Activated T-helper 9 cell treated with anti-CD3 and anti-CD28 coated beads, Interleukin-2, amount 50 U/mL, for 16 hours (primary cell): ENCODE data around the gene E2F8.

ENCODE experiments used
- DNase-seq: peaks from one replicate; pipeline ENCODE4 v3.0.0-alpha.2; 2020; ENCODE audit warnings: low read depth

E2F8 gene

DNA sequence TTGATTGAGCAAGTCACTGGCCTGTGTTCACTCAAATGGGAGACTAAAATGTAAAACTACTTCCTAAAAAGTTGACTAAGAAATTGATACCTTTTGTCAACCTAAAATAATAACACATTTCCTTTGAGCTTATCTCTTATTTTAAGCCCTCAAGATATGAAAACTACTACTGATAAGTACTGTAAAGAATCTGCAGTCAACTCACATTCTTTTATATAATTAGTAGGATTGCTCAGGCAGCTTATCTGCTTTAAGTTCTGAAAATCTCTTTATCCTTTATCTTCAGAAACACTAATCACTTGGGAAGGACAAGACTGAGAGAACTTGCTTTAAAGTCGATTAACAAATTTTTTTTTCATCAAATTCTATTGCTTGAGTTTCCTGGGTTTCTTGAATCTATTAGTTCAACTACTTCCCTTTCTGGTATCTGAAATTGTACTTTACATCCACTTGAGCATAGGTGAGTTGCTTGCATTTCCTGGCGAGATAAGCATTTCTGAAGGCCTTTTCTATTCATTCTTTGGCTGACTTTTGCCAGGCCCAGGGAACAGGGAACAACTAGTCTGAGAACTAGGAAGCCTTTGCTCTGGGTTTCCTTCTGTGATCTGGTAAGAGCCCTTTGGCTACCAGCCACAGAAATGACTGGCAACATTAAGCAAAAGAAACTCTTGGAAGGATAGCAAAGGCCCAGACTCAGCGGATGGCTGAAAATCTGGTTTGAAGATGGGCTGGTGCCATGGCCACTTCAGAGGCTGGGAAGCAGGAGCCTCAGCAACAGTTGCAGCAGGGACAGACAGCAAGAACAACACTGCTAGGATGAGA is 19.6 kb downstream of the E2F8 start:
- no peak for DNase-seq

DNA sequence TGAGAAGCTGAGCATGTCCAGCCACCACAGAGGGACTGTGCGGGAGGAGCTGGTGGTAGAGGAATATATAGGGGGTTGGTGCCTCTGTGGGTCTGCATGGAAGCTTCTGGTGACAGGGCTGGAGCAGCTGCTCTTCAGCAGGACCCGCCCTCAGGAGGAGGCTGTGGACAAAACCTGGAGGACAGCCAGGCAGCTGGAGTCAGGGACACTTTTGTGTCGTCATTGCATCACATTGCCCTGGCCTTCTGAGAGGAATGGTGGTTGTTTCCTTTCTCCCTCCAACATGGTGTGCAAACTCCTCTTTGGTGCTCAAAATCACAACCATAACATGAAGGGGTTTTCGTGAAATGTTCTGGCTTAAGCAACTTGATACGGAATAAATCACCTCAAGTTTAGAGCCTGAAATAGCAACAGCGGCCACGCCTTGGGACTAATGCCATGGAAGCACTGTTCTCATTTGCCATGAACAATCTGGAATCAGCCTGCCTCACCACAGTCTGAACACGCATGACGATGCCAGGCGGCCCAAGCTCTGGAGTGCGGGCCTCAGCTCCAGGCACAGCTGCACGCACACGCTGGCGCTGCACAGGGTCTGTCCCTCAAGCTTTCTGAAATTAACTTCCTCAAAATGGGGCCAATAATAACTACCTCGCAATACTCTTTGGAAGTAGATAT is 21.8 kb downstream of the E2F8 start:
- DNase-seq: no peak

DNA sequence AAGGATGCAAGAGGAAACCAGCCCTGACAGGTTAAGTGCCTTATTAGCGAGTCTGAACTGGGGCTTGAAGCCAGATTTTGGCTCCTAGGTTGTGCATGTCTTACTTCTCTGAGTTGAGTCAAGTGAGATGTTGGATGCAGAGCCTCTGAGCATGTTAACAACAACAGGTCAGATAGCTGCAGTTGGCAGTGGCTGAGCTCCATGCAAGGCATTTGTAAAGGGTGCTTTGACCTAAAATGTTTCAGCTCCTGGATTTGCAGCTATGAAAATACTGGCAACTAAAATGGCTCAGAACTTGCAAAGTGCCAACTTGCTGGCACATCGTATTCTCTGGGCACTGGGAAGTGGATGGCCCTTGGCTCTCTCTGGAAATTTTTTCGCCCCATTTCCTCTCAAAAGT is 22.5 kb downstream of the E2F8 start:
- DNase-seq: no peak

DNA sequence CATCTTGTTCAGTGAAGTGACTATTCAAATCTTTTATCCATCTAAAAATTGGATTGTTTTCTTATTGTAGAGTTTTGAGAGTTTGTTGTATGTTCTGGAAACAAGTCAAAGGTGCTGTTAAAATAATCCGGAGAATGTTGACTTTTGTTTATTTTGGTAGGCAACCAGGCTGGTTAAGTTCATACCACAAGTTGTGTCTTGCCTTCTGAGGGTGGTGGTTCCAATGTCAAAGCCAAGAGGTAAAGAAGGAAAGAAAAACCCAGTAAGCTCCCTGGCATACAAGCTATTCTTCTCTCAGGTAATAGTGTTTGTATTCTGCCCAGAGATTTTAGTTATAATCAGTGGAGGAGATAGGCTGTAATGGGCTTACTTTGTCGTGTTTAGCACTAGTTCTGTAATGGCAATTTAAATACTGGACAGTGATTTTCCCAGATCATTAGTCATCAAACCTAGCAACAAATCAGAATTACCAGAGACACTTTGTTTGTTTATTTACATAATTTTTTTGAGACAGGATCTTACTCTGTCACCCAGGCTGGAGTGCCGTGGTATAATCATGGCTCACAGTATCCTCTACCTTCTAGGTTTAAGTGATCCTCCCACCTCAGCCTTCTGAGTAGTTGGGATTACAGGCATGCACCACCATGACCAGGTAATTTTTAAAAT is 23.9 kb downstream of the E2F8 start:
- no peak for DNase-seq

DNA sequence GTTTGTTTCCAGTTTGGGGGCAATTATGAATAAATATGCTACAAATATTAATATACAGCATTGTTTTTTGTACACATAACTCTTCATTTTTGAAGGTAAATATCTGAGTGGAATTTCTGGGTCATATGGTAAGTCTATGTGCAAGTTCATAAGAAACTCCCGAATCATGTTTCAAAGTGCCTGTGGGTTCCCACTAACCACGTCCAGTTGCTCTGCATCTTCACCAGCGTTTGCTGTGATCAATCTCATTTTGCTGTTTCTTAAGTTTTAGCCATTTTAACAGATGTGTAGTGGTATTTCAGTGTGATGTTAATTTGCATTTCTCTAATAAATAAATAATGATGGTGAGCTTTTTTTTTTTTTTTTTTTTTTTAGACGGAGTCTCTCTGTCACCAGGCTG is 24.7 kb downstream of the E2F8 start:
- DNase-seq: no peak

DNA sequence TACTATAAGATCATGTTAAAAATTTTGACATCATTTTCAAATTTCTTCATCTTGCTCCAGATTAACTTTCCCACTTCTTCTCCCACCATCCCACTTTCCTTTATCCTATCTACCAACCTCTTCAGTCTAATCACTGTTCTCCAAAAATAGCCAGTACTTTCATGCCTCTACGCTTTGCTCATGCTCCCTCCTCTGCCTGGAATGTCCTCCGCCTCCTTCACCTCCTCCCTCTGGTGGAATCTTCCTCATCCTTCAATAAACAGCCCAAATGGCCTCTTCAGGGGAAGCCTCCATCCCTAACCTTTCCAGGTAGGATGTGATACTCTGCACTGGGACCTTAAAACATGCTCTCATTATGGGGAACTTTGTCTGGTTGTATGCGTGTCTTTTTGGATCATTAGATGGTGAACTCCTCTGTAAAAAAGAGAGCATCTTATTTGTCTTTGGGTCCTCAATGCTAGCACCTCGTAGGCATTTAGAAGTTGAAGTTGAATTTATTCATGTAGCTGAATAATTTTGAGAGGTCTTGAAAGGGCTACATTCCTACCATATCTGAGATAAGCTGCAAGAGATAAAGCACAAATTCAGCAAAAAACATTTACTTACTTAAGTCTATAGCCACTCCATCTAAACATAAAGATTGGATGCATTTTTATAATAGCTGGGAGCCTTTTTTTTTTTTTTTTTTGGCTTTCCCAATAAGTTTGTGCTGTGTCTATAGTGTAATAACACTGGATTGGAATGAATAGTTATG is 31.0 kb downstream of the E2F8 start:
- DNase-seq: no peak

- no peak for DNase-seq
Observed at GRCh38 chr11:19208959-19209546, 31.7 kb downstream of the E2F8 start.

- DNase-seq: no peak
Observed at GRCh38 chr11:19208181-19208580, 32.6 kb downstream of the E2F8 start.

- no peak for DNase-seq
Observed at GRCh38 chr11:19204836-19205235, 35.9 kb downstream of the E2F8 start.

- DNase-seq: no peak
Observed at GRCh38 chr11:19201737-19202605, 38.8 kb downstream of the E2F8 start, which contains the start of gene CSRP3. TSS of gene CSRP3 (minus strand) at chr11:19201983. CDS start at chr11:19192448, 9,535 bp downstream.

DNA sequence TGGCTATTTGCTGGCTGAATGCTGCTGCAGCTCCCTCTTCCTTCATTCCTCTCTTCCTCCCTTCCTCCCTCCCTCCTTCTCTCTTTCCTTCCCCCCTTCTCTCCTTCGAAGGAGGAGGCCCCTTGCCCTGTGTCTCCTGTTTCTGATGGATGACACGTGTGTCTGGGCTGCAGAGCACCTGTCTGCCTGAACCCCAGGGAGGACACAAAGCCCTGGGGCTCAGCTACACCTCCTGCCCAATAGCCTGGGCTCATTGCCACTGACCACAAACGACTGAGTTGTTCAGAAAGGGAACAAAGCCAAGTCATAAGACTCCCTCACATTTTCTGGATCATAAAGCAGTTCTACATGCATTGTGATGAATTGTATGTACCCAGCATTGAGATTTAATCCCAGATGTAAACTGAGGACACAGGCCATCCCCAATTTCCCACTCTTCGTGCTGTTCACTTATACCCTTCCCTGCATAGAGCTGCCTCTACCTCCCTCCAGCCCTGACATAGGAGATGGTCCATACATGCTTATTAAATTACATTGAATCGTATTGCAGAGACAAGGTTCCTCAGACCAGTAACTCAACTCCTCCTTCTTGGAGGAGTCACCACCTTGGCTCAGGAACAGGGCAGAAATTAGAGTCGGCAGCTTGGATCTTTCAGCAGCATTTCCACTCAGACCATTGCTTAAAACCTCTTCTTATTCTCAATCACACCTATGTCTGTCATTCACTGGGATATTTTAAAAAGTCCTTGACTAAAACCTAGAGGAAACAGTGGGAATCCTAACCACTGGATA is 40.1 kb downstream of the E2F8 start:
- no peak for DNase-seq

DNA sequence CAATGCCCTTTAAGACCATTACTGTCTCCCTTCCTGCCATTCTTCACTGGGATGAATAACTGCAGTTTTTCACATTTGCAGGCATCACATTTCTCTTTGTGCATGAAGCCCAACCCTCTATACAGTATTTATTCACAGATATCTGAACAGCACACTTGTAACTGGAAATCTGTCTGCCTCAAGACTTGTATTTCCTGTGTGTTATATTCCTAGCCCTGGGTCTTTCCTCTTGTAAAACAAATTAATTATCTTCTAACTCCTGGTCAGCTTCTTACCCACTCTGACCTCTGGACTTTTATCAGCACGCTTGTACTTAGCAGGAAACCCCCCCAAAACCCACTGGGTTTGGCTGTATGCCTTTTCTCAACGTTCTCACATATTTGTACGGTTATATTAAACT is 41.0 kb downstream of the E2F8 start:
- DNase-seq: no peak

DNA sequence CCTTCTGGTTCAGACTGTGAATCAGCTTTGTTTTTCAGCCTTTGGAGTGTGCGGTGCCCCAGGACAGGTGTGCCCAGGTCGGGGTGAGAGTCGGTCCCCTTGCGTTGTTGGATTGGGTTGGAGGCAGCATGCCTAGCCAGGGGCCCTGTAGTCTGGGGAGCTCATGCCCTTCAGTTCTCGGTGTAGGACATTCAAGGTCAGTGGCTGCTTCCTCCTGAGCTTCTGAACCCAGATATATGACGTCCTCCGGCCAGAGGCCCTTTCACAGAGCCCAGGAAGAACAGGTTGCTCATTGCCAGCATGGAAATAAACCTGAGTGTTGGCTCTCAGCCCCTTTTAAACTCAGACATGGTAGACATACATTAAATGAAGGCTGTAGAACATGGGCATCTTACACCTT is 41.7 kb downstream of the E2F8 start:
- DNase-seq: no peak

- no peak for DNase-seq
Observed at GRCh38 chr11:19196432-19196831, 44.3 kb downstream of the E2F8 start.

- DNase-seq: no peak
Observed at GRCh38 chr11:19194620-19195308, 46.0 kb downstream of the E2F8 start.

GRCh38 chr11:19193916-19194315 is 46.8 kb downstream of the E2F8 start:
- no peak for DNase-seq

- DNase-seq: no peak
Observed at GRCh38 chr11:19191530-19192169, 49.1 kb downstream of the E2F8 start.

GRCh38 chr11:19187833-19188258 is 52.9 kb downstream of the E2F8 start:
- DNase-seq: no peak
